ENCODE results near the gene VASP.

DNA sequence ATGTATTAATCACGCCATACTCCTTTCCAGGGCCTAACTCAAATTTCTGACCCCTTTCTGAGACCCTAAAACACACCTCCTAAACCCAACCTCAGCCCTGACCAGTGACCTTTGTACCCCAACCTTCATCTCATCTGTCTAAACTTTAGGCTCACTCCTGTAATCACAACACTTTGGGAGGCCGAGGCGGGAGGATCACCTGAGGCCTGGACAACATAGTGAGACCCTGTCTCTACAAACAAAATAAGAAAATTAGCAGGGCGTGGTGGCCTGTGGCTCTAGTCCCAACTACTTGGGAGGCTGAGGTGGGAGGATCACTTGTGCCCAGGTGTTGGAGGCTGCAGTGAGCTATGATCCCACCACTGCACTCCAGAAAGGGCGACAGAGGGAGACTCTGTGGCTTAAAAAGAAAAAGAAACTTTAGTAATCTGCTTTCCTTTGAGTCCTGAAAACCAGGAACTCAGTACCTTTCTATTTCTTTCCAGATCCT lies 15.1 kb upstream of the VASP start:
- TF ChIP-seq, protein P1, sequence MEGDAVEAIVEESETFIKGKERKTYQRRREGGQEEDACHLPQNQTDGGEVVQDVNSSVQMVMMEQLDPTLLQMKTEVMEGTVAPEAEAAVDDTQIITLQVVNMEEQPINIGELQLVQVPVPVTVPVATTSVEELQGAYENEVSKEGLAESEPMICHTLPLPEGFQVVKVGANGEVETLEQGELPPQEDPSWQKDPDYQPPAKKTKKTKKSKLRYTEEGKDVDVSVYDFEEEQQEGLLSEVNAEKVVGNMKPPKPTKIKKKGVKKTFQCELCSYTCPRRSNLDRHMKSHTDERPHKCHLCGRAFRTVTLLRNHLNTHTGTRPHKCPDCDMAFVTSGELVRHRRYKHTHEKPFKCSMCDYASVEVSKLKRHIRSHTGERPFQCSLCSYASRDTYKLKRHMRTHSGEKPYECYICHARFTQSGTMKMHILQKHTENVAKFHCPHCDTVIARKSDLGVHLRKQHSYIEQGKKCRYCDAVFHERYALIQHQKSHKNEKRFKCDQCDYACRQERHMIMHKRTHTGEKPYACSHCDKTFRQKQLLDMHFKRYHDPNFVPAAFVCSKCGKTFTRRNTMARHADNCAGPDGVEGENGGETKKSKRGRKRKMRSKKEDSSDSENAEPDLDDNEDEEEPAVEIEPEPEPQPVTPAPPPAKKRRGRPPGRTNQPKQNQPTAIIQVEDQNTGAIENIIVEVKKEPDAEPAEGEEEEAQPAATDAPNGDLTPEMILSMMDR (IDR thresholded peaks at IDR 0.05; ENCODE audit: low read depth, low read length) = no peak
- TF ChIP-seq EZH2phosphoT487 (IDR thresholded peaks at IDR 0.05; ENCODE audit: low read depth) = no peak

Measured in OCI-LY3 (cell line).